OCI-LY7 (cell line): Measurements from ENCODE around the gene ROPN1L. TPM values are rescaled to one million over a fixed set of nuclear protein-coding genes. Genes with fewer than 3 reads are reported as not detected.

Source experiments
- BruUV-seq: library from RNA; stranded (reverse); fragments of 400-500 nt; replicated peaks from 2 replicates; lab custom pipeline; 2021; lab: Mats Ljungman, UMichigan
- CTCF ChIA-PET: fragments of 300-600 bp; sonication (Branson Sonifier 250); formaldehyde crosslinking; loops from one replicate; lab custom pipeline; 2022; ENCODE audit warnings: antibody characterized with exemption; ENCODE audit not compliant: unreplicated experiment; lab: Charles Lee
- POLR2A ChIA-PET: fragments of 300-600 bp; sonication (Branson Sonifier 250); formaldehyde crosslinking; loops from one replicate; lab custom pipeline; 2022; ENCODE audit warnings: antibody characterized with exemption; lab: Charles Lee
- DNase-seq: peaks from one replicate; pipeline ENCODE4 v3.0.0-alpha.2; 2015; ENCODE audit warnings: low spot score
- H2AFZ ChIP-seq: fragments of 200-600 bp; sonication (generic), shearing (Covaris generic); 2 replicates; pipeline ENCODE4 v1.6.1; 2014; ENCODE audit warnings: mild to moderate bottlenecking, antibody characterized with exemption, low read length, moderate library complexity
- H3K27ac ChIP-seq: fragments of 200-600 bp; sonication (generic); 2 replicates; pipeline ENCODE4 v1.5.1; 2014; ENCODE audit warnings: mixed run types, low read depth, mild to moderate bottlenecking, moderate library complexity, low read length, inconsistent platforms; ENCODE audit not compliant: poor library complexity, severe bottlenecking
- H3K36me3 ChIP-seq: fragments of 200-600 bp; sonication (generic); 2 replicates; pipeline ENCODE4 v1.6.1; 2014; ENCODE audit warnings: mild to moderate bottlenecking, antibody characterized with exemption, low read length, moderate library complexity, mixed read lengths; ENCODE audit not compliant: insufficient read depth
- H3K4me1 ChIP-seq: fragments of 200-600 bp; sonication (generic); 2 replicates; pipeline ENCODE4 v1.5.1; 2014; ENCODE audit warnings: mild to moderate bottlenecking, low read length; ENCODE audit not compliant: insufficient read depth, poor library complexity, severe bottlenecking
- H3K4me2 ChIP-seq: fragments of 200-600 bp; sonication (generic); 2 replicates; pipeline ENCODE4 v1.6.1; 2014; ENCODE audit warnings: mild to moderate bottlenecking, low read length
- H3K4me3 ChIP-seq: fragments of 200-600 bp; sonication (generic); 2 replicates; pipeline ENCODE4 v1.5.1; 2014; ENCODE audit warnings: mild to moderate bottlenecking, low read depth, low read length; ENCODE audit not compliant: poor library complexity, severe bottlenecking
- H3K79me2 ChIP-seq: fragments of 200-600 bp; sonication (generic); 2 replicates; pipeline ENCODE4 v1.6.1; 2016; ENCODE audit warnings: low read depth, mild to moderate bottlenecking, low read length, moderate library complexity, mixed read lengths; ENCODE audit not compliant: insufficient read depth
- H3K9me2 ChIP-seq: fragments of 200-600 bp; sonication (generic); 2 replicates; pipeline ENCODE4 v1.6.1; 2016; ENCODE audit warnings: mild to moderate bottlenecking, low read length, mixed read lengths; ENCODE audit not compliant: insufficient read depth
- H3K9me3 ChIP-seq: fragments of 200-600 bp; sonication (generic); 2 replicates; pipeline ENCODE4 v1.6.1; 2014; ENCODE audit warnings: mild to moderate bottlenecking, mixed run types, low read length, mixed read lengths
- H4K20me1 ChIP-seq: fragments of 200-600 bp; sonication (generic); 2 replicates; pipeline ENCODE4 v1.6.1; 2014; ENCODE audit warnings: mild to moderate bottlenecking, antibody characterized with exemption, low read length, moderate library complexity, mixed read lengths; ENCODE audit not compliant: insufficient read depth
- EZH2phosphoT487 ChIP-seq: fragments of 200-600 bp; sonication (generic); IDR thresholded peaks from 2 replicates; pipeline ENCODE4 v1.6.1; 2018; ENCODE audit warnings: low read depth, borderline replicate concordance, mild to moderate bottlenecking, mixed run types, antibody characterized with exemption, low read length, moderate library complexity, mixed read lengths
- intact Hi-C: fragments of 100-400 bp; cut with micrococcal nuclease; formaldehyde crosslinking; loops from one replicate; pipeline ENCODE4 v1.10.0; 2022; ENCODE audit not compliant: unreplicated experiment
- total RNA-seq, 2 experiments: library from RNA; depleted of rRNA in 1 of 2; stranded (reverse); fragments of >200 nt in 1 of 2; shearing (Covaris generic) in 1 of 2; gene quantifications; 2 replicates each; pipeline ENCODE4 v1.2.3, GENCODE V29; 2014 to 2022
- TF ChIP-seq, protein P1 (sequence below): fragments of 200-600 bp; sonication (generic); conservative IDR thresholded peaks from 2 replicates; pipeline ENCODE4 v1.5.1; 2014; ENCODE audit warnings: mild to moderate bottlenecking, antibody characterized with exemption, low read length, moderate library complexity, mixed read lengths

The ROPN1L gene
- total RNA-seq, 2 experiments from 2014 or later = 0.35 to 0.36 TPM

DNA sequence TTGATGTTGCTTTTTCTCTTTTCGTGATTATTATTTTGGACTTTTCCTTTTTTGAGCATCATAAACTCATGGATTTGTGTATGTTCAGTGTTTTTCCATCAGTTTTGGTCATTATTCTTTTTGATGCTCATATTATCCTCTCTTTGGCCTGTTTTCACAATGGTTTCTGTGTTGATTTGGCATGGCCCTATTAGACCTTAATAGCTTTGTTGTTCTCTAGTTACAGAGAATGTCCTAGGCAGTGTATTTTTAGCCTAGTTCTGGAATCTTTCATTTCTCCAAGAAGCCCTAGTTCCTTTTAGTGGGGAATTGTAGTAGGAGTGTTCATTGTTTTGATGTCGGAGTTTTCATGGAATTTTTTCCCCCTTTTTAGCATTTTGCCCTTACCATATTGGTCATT lies 41.3 kb upstream of the ROPN1L start:
- no peak for TF ChIP-seq EZH2phosphoT487
- TF ChIP-seq, protein P1, sequence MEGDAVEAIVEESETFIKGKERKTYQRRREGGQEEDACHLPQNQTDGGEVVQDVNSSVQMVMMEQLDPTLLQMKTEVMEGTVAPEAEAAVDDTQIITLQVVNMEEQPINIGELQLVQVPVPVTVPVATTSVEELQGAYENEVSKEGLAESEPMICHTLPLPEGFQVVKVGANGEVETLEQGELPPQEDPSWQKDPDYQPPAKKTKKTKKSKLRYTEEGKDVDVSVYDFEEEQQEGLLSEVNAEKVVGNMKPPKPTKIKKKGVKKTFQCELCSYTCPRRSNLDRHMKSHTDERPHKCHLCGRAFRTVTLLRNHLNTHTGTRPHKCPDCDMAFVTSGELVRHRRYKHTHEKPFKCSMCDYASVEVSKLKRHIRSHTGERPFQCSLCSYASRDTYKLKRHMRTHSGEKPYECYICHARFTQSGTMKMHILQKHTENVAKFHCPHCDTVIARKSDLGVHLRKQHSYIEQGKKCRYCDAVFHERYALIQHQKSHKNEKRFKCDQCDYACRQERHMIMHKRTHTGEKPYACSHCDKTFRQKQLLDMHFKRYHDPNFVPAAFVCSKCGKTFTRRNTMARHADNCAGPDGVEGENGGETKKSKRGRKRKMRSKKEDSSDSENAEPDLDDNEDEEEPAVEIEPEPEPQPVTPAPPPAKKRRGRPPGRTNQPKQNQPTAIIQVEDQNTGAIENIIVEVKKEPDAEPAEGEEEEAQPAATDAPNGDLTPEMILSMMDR = no peak
- Histone ChIP-seq H3K27ac (no peak overlapping the region), H3K4me3 (no peak overlapping the region), H3K9me3 (no peaks in the 10 kb centered on the region), H3K4me2 (no peak overlapping the region), H3K36me3 (peaks cover 87% of the 10 kb centered on the region), H3K9me2 (no peaks in the 10 kb centered on the region), H3K79me2 (no peaks in the 10 kb centered on the region), H4K20me1 (no peaks in the 10 kb centered on the region), H3K4me1 (no peaks in the 10 kb centered on the region), H2AFZ (no peak overlapping the region)
- CTCF ChIA-PET = no interaction called here
- DNase-seq = no peak
- no TSS peak for BruUV-seq
- POLR2A ChIA-PET = interaction anchor here (0.7 kb wide), 1 partner anchor 146 kb away, joined by 3 read pairs; no protein-coding TSS in a partner anchor
- intact Hi-C loops = no loop called here

DNA sequence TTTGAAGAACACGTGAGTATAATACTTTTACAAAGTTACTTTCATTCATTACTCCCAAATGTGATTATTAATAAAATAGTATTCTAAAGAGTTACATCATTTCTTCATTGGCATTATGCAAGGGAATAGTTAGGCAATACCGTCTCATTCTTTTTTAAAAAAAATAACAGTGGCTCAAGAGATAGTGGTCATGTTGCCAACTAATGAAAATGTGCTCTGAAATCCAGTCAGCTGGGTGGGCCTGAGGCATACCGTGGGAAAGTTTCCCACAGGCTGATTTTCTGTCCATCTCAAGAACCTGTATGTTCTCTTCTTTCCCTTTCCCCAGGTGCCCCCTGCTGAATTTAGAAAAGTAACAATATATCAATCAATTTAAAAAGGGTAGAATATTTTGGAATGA lies 40.8 kb upstream of the ROPN1L start:
- intact Hi-C loops = no loop called here
- no peaks in the 10 kb centered on the region for H3K4me1 ChIP-seq
- H3K9me2 ChIP-seq = no peaks in the 10 kb centered on the region
- TF ChIP-seq EZH2phosphoT487 = no peak
- TF ChIP-seq, protein P1 = no peak
- H3K4me2 ChIP-seq = no peak overlapping the region
- H3K79me2 ChIP-seq = no peaks in the 10 kb centered on the region
- ChIA-PET POLR2A (no interaction called here), CTCF (no interaction called here)
- no peak overlapping the region for H2AFZ ChIP-seq
- DNase-seq = no peak
- BruUV-seq = no TSS peak
- no peak overlapping the region for H3K4me3 ChIP-seq
- peaks cover 87% of the 10 kb centered on the region for H3K36me3 ChIP-seq
- no peak overlapping the region for H3K27ac ChIP-seq
- H3K9me3 ChIP-seq = no peaks in the 10 kb centered on the region
- no peaks in the 10 kb centered on the region for H4K20me1 ChIP-seq

DNA sequence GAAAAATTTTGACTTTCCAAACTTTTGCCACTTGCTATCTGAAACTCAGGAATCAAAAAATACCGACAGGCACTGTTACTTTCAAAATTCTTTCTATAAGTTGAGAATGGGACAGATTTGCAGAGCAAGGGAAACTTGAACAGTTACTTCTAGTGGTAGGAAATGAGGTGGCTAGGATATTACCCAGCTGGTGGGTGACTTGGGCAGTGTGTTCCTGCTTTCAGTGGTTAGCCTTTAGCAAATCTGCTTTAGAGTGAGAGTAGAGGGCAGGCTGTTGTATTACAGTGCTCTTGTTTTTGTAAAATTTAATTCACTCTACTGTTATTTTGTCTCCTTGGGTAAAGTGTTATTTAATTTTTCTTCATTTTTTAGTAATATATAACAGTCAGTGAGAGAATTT lies 40.2 kb upstream of the ROPN1L start:
- Histone ChIP-seq H4K20me1 (no peaks in the 10 kb centered on the region), H3K27ac (no peak overlapping the region), H3K36me3 (peaks cover 87% of the 10 kb centered on the region), H3K9me3 (no peaks in the 10 kb centered on the region), H3K4me1 (no peaks in the 10 kb centered on the region), H3K79me2 (no peaks in the 10 kb centered on the region), H3K4me2 (no peak overlapping the region), H3K4me3 (no peak overlapping the region), H2AFZ (no peak overlapping the region), H3K9me2 (no peaks in the 10 kb centered on the region)
- ChIA-PET POLR2A (no interaction called here), CTCF (no interaction called here)
- no peak for DNase-seq
- no peak for TF ChIP-seq EZH2phosphoT487
- TF ChIP-seq, protein P1 = no peak
- intact Hi-C loops = no loop called here
- no TSS peak for BruUV-seq
